ENCODE measurements around the gene ACER1.

ACER1 gene

DNA sequence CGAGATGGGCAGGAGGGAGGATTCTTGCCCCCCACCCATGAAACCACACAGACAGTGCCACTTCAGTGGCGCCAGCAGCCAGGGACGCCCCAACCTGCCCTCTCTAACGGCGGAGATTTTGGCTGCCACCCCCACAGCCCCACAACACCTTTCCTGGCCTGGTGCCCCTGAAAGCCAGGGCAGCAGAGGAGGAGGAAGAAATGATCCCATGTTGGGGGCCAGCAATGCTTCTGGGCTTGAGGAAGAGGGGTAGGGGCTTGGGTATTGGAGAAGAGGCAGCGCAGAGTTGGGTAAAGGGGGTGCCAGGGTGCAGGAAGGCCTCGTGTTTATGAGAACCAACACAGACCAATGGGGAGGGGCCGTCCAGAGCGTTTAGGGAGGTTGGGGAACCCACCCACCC lies 55.4 kb downstream of the ACER1 start:
- peak overlapping the region; percentile 92 for H3K4me3 ChIP-seq (ENCODE audit: low read depth, low read length)
- H3K27me3 ChIP-seq, result no peaks in the 10 kb centered on the region
- peaks cover 5% of the 10 kb centered on the region for H3K9me3 ChIP-seq
- H3K4me1 ChIP-seq, result peaks cover 22% of the 10 kb centered on the region
- TF ChIP-seq, protein P1, sequence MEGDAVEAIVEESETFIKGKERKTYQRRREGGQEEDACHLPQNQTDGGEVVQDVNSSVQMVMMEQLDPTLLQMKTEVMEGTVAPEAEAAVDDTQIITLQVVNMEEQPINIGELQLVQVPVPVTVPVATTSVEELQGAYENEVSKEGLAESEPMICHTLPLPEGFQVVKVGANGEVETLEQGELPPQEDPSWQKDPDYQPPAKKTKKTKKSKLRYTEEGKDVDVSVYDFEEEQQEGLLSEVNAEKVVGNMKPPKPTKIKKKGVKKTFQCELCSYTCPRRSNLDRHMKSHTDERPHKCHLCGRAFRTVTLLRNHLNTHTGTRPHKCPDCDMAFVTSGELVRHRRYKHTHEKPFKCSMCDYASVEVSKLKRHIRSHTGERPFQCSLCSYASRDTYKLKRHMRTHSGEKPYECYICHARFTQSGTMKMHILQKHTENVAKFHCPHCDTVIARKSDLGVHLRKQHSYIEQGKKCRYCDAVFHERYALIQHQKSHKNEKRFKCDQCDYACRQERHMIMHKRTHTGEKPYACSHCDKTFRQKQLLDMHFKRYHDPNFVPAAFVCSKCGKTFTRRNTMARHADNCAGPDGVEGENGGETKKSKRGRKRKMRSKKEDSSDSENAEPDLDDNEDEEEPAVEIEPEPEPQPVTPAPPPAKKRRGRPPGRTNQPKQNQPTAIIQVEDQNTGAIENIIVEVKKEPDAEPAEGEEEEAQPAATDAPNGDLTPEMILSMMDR (IDR thresholded peaks at IDR 0.05; ENCODE audit: low read depth, low read length), result no peak
- H3K36me3 ChIP-seq, result peaks cover 5% of the 10 kb centered on the region
- DNase-seq, result no peak

DNA sequence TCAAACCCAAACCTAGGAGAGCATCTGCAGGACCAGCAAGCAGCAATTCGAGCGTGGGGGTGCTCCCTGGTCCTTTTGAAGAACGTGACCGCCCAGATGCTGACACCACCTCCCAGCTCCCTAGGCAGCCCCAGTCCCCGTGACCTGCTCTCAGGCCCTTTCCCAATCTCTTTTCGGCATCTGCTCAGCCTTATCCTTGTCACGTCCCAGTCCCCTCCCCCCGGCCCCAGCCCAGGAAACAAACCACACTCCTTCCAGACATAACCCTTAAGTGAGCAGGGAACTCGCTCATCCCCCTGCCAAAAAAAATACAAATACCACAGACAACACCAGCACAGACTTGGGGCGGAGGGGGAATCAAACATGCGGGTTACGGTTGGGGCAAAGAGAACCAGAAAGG lies 57.0 kb downstream of the ACER1 start:
- no peak overlapping the region for H3K4me3 ChIP-seq (ENCODE audit: low read depth, low read length)
- H3K36me3 ChIP-seq, result peaks cover 5% of the 10 kb centered on the region
- H3K27me3 ChIP-seq, result no peaks in the 10 kb centered on the region
- H3K4me1 ChIP-seq, result peaks cover 30% of the 10 kb centered on the region
- TF ChIP-seq, protein P1 (IDR thresholded peaks at IDR 0.05; ENCODE audit: low read depth, low read length), result no peak
- H3K9me3 ChIP-seq, result peaks cover 5% of the 10 kb centered on the region
- no peak for DNase-seq

DNA sequence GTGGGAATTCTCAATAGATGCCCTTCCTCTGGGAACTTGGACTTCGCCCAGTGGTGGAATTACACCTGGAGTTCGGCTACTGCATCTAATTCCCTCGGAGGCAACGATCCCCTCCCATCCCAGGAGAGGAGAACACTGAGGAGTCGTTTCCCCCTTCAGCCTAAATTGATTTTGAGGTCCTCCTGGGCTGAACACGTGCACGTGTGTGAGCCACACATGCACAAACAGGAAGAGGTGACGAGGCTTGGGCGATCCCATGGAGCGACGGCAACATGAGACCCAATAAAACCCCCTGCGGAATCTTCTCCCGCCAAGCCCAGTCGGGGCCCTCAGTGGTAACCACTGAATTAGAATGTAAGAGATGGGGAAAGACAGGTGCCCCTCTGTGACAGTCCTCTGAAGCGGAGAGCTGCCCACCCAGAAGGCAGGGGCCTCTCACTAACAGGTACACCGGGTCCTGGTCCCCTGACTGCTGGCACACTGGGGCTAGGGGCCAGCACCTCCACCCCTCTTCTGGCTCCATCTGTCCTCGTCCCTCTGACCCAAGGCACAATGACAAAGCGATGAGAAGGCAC lies 58.2 kb downstream of the ACER1 start:
- DNase-seq, result no peak
- H3K36me3 ChIP-seq, result peaks cover 9% of the 10 kb centered on the region
- H3K4me1 ChIP-seq, result peaks cover 35% of the 10 kb centered on the region
- peaks cover under 1% of the 10 kb centered on the region; the same call in 1 of the 2 replicates for H3K9me3 ChIP-seq
- TF ChIP-seq, protein P1 (IDR thresholded peaks at IDR 0.05; ENCODE audit: low read depth, low read length), result no peak
- H3K4me3 ChIP-seq (ENCODE audit: low read depth, low read length), result no peak overlapping the region
- no peaks in the 10 kb centered on the region for H3K27me3 ChIP-seq

DNA sequence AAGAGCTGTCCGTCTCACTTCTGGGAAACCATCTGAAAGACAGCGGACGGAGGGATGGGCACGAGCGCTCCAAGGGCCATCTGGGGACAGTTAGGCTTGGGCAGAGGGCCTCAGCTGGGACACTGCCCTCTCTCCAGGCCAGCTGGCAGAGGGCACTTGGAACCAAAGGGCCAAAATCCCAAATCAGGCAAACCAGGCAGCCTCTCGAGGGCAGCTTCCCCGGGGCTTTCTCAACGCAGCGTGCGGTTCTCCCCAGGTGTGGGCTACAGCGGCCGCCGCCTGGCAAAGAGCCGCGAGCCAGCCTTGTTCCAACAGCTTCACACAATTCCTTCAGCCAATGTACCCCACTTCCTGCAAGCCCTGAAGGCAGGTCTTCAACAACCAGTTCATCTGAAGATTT lies 58.7 kb downstream of the ACER1 start:
- Histone ChIP-seq H3K4me3 (ENCODE audit: low read depth, low read length) (no peak overlapping the region), H3K9me3 (no peaks in the 10 kb centered on the region), H3K4me1 (peaks cover 35% of the 10 kb centered on the region), H3K36me3 (peaks cover 14% of the 10 kb centered on the region), H3K27me3 (no peaks in the 10 kb centered on the region)
- DNase-seq, result no peak
- TF ChIP-seq, protein P1 (IDR thresholded peaks at IDR 0.05; ENCODE audit: low read depth, low read length), result no peak

DNA sequence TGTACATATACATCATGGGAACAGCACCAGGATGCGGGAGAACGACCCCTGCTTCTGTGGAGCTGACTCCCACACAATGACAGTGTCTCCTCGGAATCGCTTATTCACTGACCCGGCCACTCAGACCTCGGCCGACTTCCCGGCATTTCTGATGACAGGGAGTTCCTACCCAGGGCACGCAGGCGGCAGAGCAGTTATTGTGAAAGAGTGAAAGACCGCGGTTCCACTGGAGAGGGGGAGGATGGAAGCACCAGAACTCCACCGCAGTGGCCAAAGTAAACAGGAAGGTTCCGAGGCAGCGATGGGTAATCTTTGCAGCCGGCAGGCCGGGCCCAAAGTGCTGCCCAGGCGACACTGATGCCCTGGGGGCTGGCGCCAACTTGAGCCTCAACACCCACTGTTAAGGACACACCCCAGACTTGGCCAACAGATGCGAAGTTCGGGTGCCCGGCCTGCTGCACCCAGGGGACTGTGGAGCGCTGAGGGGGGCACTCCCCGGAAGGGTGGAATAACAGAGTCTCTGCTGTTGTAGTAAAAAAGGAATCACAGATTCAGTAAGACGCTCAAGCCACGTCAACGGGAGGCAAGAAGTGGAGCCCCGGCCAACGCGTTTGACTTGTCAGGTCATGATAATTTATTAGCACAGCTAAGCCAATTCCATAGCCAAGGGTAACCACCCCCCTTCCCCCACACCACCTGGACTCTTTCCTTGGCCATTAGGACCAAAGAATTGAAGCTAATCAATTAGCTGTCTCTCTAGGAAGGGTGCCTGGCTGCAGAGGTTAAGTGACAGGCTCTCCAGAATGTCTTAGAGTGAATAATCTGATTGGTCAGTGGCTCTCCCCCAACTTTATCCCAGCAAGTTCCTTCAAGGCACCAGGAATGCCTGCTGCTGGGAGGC lies 59.5 kb downstream of the ACER1 start:
- Histone ChIP-seq H3K27me3 (no peaks in the 10 kb centered on the region), H3K36me3 (peaks cover 22% of the 10 kb centered on the region), H3K4me1 (peaks cover 35% of the 10 kb centered on the region), H3K4me3 (ENCODE audit: low read depth, low read length) (peak overlapping the region; percentile 52), H3K9me3 (no peaks in the 10 kb centered on the region)
- peak; percentile 60 for DNase-seq
- TF ChIP-seq, protein P1 (IDR thresholded peaks at IDR 0.05; ENCODE audit: low read depth, low read length), result no peak
